RWPE2 (cell line): ENCODE data around the gene PPID.
"Not testable (repeated sequence)": the region's sequence is repeated elsewhere in the genome, so short reads cannot be mapped to it uniquely, and the experiment has no call there.

Experiments
- ATAC-seq: fragments of 200-7000 bp; cut with Tn5 transposase; 3 replicates; pipeline ENCODE4 v1.9.1; 2021; ENCODE audit warnings: low read depth
- DNase-seq: peaks from one replicate; pipeline ENCODE4 v3.0.0-alpha.2; 2020; ENCODE audit warnings: low spot score
- H3K27ac ChIP-seq: fragments of 450-650 bp; 2 replicates; pipeline ENCODE4 v1.5.1; 2017; ENCODE audit warnings: mild to moderate bottlenecking; ENCODE audit not compliant: poor library complexity, severe bottlenecking
- H3K27me3 ChIP-seq: fragments of 250-450 bp; sonication (Bioruptor Pico); 2 replicates; pipeline ENCODE4 v1.5.1; 2021; ENCODE audit warnings: mild to moderate bottlenecking, moderate library complexity; ENCODE audit not compliant: insufficient read depth, poor library complexity, severe bottlenecking
- H3K36me3 ChIP-seq: fragments of 250-450 bp; sonication (Bioruptor Pico); 2 replicates; pipeline ENCODE4 v1.5.1; 2020; ENCODE audit warnings: low read depth, mild to moderate bottlenecking, moderate library complexity
- H3K4me1 ChIP-seq: fragments of 250-450 bp; sonication (Bioruptor Pico); 2 replicates; pipeline ENCODE4 v1.5.1; 2021; ENCODE audit warnings: mild to moderate bottlenecking, moderate library complexity; ENCODE audit not compliant: insufficient read depth, poor library complexity, severe bottlenecking
- H3K4me3 ChIP-seq: fragments of 250-450 bp; sonication (Bioruptor Pico); 2 replicates; pipeline ENCODE4 v1.5.1; 2021; ENCODE audit warnings: mild to moderate bottlenecking, moderate library complexity; ENCODE audit not compliant: severe bottlenecking
- H3K9me3 ChIP-seq: fragments of 250-450 bp; sonication (Bioruptor Pico); 2 replicates; pipeline ENCODE4 v1.5.1; 2021; ENCODE audit warnings: mild to moderate bottlenecking, moderate library complexity; ENCODE audit not compliant: severe bottlenecking
- CTCF ChIP-seq: fragments of 450-650 bp; IDR thresholded peaks from one replicate; pipeline ENCODE4 v1.5.1; 2017; ENCODE audit warnings: mild to moderate bottlenecking, moderate library complexity; ENCODE audit not compliant: poor library complexity, severe bottlenecking

Gene PPID

GRCh38 chr4:158722291-158722916 lies 792 bp downstream of the PPID start:
- Histone ChIP-seq H3K36me3 (peaks cover 45% of the 10 kb centered on the region), H3K27ac (peak overlapping the region; percentile 64), H3K4me3 (peak overlapping the region; percentile 87), H3K4me1 (peaks cover 4% of the 10 kb centered on the region), H3K27me3 (no peaks in the 10 kb centered on the region), H3K9me3 (no peaks in the 10 kb centered on the region)
- ATAC-seq (peak; percentile 61), DNase-seq (no peak)
- TF ChIP-seq CTCF = no peak

- Histone ChIP-seq H3K27me3 (no peaks in the 10 kb centered on the region), H3K36me3 (peaks cover 52% of the 10 kb centered on the region), H3K9me3 (no peaks in the 10 kb centered on the region), H3K4me3 (peak overlapping the region; percentile 87), H3K4me1 (peaks cover 4% of the 10 kb centered on the region), H3K27ac (no peak overlapping the region)
- ATAC-seq (no peak), DNase-seq (no peak)
- no peak for TF ChIP-seq CTCF
Observed at GRCh38 chr4:158721680-158722079, 1.5 kb downstream of the PPID start.

- Histone ChIP-seq H3K4me1 (no peaks in the 10 kb centered on the region), H3K9me3 (no peaks in the 10 kb centered on the region), H3K4me3 (no peak overlapping the region), H3K27me3 (no peaks in the 10 kb centered on the region), H3K36me3 (peaks cover 99% of the 10 kb centered on the region), H3K27ac (no peak overlapping the region)
- no peak for TF ChIP-seq CTCF
- DNase-seq = no peak
- no peak for ATAC-seq
Observed at GRCh38 chr4:158715802-158716201, 7.4 kb downstream of the PPID start.

GRCh38 chr4:158714937-158715336 lies 8.3 kb downstream of the PPID start:
- Histone ChIP-seq H3K27me3 (no peaks in the 10 kb centered on the region), H3K4me1 (no peaks in the 10 kb centered on the region), H3K4me3 (no peak overlapping the region), H3K36me3 (peaks cover 99% of the 10 kb centered on the region), H3K27ac (no peak overlapping the region), H3K9me3 (no peaks in the 10 kb centered on the region)
- DNase-seq (no peak), ATAC-seq (no peak)
- no peak for TF ChIP-seq CTCF

GRCh38 chr4:158712622-158713021 lies 10.6 kb downstream of the PPID start:
- H3K4me1 ChIP-seq, DNase-seq, H3K9me3 ChIP-seq, ATAC-seq, H3K4me3 ChIP-seq, H3K27ac ChIP-seq, H3K27me3 ChIP-seq: not testable (repeated sequence)
- peaks cover 99% of the 10 kb centered on the region for H3K36me3 ChIP-seq
